Stromal cell of bone marrow (primary cell): Measurements from ENCODE around the gene METTL2A.
A peak's percentile ranks its signal among the peaks of the same experiment; 100 is the strongest.
"Not testable (repeated sequence)": the region's sequence is repeated elsewhere in the genome, so short reads cannot be mapped to it uniquely, and the experiment has no call there.

Experiments
- DNase-seq: peaks from one replicate; pipeline ENCODE4 v3.0.0-alpha.2; 2012; ENCODE audit warnings: low read depth

The METTL2A gene

DNA sequence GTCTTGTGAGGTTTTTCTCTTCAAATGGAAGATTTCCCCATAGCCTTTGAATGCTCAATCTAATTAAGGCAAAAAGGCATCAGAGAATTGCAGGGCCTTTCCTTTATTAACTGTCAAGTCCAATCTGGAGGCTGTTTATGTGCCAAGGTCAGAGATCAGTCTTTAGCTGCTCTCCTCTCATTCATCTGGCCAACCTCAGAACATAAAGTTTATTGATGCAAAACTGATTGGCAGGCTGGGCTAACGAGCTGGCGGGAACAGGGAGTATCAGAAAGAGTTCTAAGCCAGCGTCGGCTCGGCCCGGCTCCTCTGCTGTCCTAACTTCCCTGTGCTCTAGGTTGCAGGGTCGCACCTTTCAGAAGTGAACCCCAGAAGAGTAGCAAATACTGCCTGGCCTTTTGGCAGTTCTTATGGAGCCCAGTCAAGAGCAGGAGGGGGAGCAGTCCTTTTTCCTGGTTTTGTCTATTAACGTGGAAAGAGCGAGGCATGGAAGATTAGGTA, 47.7 kb downstream of the METTL2A start:
- not testable (repeated sequence) for DNase-seq

DNA sequence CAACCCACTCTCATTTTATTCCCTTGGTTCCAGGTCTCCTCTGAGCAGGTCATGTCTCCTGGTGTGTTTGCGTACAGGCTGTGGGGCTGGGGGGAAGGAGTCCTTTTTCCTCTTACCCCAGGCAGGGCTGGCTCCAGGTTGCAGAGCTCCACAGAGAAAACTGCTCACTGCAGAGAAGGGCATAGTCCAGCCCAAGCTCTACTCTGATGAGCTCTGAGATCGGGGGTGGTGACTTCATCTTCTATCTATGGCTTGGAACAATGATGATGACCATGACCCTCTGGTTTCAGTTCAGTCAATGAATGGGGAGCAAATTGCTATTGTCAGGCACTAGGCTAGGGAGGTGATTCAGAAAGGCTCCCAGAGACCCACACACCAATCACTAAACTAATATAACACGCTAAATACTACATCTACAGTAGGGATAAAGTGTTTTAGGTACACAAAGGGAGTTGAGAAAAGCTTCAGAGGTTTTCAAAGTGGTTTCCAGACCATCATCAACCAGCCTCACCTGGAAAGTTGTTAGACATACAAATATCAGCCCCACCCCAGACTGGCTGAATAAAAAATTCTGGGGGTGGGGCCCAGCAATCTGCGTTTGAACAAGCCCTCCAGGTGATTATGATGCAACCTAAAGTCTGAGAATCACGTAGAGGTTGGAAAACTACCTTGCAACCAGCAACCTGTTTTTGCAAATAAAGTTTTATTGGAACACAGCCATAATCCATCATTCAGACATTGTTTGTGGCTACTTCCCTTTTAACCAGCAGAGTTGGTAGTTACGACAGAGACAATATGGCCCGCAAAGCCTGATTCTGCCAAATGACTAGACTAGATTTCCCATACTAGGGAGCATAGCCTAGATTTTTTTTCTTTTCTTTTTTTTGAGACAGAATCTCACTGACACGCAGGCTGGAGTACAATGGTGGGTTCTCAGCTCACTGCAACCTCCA, 49.6 kb downstream of the METTL2A start:
- DNase-seq, result not testable (repeated sequence)

DNA sequence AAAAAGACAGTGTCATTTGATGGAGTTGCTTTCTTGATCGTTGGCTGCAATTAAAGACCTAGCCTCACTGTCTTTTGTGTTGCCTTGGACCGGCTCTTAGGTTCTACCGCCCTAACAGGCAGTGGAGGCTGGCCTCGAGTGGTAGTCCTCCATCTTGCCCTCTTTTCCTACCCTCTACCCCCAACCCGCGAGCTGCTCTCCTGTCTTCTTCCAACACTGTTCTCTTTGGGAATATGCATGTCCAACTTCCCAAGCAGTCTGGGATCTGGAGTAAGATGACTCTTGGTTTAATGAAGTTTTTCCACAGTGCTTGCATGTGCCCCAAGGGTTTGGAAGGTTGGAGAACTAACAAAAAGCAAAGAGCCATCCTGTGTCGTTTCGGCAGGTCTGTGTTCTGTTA, 53.4 kb downstream of the METTL2A start:
- not testable (repeated sequence) for DNase-seq

DNA sequence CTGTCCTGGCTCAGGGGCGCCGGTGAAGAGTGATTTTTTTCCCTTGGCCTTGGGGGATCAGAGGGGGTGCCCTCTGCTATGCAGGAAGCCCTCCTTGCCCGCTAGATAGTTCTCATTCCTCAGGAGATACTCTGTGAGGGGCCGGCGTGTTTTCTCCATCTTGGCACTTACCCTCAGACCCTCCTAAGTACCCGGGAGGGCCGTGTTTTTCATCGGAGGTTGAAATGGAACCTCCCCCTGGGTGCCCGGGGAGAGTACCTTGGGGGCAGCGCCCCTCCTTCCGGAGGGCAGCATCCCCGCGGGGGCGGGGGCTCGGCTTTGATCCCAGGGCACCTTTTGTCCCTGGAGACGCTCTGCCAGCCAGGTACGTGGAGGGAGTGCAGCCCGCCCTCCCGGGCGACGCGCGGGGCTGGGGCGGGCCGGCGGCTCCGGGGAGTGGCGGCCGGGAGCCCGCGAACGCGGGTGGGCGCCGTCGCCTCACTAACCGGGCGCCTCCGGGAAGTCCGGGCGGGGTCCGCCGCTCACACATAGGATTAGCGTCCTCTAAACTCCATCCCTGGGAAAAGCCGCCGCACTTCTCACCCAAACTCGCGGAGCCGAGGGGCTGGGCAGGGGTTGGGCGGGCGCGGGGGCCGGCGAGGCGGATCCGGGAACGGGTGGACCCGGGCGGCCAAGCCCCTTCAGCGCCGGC, 54.2 kb downstream of the METTL2A start:
- DNase-seq, result not testable (repeated sequence)

DNA sequence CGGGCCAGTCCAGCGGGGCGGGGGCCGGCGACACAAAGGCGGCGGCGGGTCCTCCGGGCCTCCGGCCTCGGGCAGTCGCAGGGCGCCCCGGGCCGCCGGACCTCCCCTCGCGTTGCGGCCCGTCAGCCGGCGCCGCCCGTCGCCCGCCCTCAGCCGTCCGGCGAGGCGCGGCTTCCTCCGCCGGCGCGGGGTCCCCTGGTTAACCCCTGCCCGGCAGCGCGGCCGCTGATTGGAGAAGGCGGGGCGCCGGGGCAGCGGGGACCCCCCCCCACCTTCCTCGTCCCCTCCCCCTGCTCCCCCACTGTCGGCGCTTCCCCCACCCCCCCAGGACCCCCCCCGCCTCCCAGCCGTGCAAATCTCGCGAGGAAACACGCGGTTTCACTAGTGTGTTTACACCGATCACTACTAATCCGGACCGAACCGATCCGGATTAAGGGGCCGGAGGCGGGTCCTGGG, 54.8 kb downstream of the METTL2A start, which contains the start of gene TLK2:
Gene TLK2 (plus strand): TSS at position 402 of the 456 bp plus-strand sequence. CDS start 2,301 bp downstream, outside the sequence.
- DNase-seq, result peak; percentile 52

DNA sequence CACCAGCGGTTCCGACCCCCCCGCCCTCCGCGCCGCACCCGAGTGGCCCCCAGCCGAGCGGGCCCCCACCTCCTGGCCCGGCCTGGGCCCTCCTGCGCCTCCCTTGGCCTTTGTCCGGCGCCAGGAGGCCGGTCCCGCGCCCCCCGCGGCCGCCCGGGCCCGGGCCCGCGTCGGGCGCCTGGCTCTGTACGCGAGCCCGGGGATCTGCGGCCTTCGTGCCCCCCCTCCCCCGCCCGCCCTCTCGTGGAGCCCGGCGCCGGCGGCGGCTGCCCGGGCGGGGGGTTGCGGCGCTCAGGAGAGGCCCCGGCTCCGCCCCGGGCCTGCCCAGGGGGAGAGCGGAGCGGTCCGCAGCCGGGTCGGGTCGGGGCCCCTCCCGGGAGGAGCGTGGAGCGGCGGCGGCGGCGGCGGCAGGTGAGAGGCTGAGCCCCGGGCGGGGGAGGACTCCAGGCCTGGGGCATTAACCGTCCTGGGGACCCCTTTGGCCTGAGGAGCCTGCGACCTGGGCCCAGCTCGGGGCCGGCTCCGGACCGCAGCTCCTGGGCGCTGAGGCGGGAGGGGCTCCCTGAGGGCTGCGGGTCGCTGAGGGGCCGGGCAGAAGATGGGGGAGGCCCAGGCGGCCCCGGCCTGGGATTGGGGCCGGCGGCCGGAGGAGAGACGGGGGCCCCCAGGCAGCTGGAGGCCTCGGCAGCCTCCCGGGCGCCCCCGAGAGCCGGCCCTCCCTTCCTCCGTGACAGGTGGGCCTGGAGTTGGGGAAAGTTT, 55.4 kb downstream of the METTL2A start:
- DNase-seq, result not testable (repeated sequence)

DNA sequence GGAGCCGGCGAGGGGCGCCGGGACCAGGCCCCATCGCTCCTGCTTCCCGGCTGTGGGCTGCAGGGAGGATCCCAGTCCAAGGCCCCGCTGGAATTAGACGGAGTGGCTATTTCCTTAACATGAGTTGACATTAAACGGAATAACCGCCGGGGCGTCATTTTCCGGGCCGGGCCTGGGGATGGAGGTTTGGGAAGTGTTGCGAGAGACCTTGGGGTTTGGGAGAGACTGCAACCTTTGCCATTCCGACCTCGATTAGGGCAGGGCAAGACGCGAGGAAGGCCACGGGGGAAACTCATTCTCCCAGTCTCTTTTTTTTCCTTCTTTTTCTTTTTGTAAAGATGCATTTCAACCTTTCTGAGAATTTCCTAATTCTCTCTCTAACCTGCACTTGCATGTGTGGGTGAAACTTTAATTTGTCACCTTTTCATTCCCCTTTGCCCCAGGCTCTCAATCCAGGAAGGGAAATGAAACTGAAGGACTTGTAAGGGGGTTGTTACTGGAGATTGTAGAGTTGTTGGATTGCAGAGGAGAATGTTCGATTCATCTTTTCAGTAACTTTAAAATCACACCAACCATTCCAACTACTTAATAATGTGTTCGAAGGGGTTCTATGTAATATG, 56.1 kb downstream of the METTL2A start:
- not testable (repeated sequence) for DNase-seq

DNA sequence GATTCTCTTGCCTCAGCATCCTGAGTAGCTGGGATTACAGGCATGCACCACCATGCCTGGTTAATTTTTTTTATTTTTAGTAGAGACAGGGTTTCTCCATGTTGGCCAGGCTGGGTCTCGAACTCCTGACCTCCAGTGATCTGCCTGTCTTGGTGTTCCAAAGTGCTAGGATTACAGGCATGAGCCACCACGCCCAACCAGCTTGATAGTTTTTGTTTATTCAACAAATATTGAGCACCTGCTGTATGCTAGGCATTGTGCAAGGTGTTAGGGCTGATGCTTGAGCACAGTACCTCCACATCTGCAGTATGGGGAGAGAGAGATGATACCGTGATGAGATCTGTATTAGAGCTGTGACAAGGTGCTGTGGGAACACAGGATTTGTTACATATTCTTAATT, 58.9 kb downstream of the METTL2A start:
- DNase-seq, result not testable (repeated sequence)

DNA sequence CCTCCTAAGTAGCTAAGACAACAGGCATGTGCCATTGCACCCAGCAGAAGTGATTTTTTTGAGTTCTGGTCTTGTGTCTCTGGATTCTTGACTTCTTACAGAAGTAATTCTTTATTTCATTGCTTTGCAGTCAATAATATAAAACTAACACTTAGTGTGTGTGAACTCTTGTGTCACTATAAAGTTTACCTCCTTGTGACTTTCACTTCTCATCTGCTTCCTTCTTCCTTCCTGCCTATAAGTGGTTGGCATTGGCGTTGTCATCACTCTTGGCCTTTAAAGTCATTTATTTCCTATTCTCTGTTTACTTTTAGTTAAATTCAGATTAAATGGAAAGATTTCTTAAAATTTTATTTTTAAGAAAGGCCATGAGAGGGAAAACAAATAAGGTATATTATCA, 67.3 kb downstream of the METTL2A start:
- DNase-seq, result not testable (repeated sequence)

DNA sequence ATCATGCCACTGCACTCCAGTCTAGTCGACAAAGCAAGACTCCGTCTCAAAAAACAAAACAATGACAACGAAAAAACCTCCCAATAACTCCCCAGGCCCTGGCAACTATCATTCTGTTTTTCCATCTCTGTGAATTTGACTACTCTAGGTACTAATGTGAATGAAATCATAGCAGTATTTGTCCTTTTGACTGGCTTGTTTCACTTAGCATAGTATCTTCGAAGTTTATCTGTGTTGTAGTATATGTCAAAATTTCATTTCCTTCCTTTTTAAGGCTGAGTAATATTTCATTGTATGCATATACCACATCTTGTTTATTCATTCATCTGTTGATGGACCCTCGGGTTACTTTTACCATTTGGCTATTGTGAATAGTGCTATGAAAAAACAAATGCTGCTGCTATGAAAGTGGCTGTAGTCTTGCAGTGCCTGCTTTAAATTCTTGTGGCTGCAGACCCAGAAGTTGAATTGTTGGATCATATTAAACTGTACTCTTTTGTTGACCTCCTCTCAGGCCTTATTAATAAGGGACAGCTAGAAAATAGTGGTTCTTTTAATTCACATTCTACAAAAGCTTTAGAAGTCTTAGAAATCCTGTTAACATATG, 69.5 kb downstream of the METTL2A start:
- not testable (repeated sequence) for DNase-seq

DNA sequence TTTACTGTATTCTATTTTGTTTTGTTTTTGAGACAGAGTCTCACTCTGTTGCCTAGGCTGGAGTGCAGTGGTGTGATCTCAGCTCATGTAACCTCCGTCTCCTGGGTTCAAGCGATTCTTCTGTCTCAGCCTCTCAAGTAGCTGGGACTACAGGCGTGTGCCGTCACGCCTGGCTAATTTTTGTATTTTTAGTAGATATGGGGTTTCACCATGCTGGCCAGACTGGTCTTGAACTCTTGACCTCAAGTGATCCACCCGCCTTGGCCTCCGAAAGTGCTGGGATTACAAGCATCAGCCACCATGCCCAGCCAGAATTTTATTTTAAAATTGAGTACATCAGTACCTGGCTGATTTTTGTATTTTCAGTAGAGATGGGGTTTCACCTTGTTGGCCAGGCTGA, 70.4 kb downstream of the METTL2A start:
- DNase-seq, result not testable (repeated sequence)

DNA sequence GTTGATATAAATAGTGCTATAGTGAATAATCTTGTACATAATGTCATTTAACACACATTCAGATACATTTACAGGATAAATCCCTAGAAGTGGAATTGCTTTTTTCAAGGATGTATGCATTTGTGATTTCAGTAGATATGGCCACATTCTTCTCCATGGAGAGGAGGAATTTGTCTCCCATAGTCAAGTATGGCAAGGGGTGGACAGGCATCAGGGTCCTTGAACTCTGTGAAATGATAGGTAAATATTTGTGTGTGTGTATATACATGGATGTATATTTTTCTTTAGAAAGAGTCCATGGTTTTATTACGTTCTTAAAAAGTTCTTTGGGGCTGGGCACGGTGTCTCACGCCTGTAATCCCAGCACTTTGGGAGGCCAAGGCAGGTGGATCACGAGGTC, 72.6 kb downstream of the METTL2A start:
- DNase-seq, result not testable (repeated sequence)

DNA sequence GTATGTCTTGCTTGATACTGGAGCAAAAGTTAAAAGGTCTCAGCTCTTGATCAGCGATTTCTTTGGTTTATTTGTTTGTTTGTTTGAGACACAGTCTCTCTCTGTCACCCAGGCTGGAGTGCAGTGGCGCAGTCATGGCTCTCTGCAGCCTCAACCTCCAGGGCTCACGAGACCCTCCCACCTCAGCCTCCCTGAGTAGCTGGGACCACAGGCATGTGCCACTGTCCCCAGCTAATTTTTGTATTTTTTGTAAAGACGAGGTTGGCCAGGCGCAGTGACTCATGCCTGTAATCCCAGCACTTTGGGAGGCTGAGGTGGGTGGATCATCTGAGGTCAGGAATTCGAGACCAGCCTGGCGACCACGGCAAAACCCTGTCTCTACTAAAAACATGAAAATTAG, 75.1 kb downstream of the METTL2A start:
- not testable (repeated sequence) for DNase-seq
